HG02970 (cell line): ENCODE results near the gene PPIL6.
"Not testable (repeated sequence)": the region's sequence is repeated elsewhere in the genome, so short reads cannot be mapped to it uniquely, and the experiment has no call there.

ENCODE experiments used
- ATAC-seq: cut with Tn5 transposase; IDR thresholded peaks from one replicate; pipeline ENCODE4 v1.9.1; 2021; ENCODE audit warnings: mild to moderate bottlenecking, moderate library complexity, moderate number of reproducible peaks; ENCODE audit not compliant: unreplicated experiment, low FRiP score

The PPIL6 gene

DNA sequence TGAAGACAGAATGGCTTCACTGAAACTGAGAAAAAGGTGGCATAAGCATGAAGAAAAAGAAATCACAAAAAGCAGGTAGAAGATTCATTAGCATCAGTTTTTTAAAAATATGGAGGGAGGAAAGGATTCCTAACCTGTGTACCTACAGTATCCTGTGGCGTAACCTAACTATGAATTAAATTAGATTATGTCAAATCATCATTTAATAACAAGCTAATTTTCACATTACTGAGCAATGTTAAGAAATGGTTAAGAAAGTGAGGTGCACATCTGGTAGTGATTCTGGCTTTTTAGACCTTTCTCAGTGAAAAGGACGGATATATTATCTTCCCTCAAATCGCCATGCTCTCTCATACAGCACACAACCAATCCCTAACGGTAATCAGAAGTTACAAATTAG lies 70.7 kb downstream of the PPIL6 start:
- ATAC-seq: no peak

DNA sequence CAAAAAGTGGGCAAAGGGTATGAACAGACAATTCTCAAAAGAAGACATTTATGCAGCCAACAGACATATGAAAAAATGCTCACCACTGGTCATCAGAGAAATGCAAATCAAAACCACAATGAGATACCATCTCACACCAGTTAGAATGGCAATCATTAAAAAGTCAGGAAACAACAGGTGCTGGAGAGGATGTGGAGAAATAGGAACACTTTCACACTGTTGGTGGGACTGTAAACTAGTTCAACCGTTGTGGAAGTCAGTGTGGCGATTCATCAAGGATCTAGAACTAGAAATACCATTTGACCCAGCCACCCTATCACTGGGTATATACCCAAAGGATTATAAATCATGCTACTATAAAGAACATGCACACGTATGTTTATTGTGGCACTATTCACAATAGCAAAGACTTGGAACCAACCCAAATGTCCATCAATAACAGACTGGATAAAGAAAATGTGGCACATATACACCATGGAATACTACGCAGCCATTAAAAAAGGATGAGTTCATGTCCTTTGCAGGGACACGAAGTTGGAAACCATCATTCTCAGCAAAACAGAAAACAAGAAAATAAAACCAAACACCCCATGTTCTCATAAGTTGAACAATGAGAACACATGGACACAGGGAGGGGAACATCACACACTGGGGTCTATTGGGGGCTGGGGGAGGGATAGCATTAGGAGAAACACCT lies 75.9 kb downstream of the PPIL6 start:
- not testable (repeated sequence) for ATAC-seq

DNA sequence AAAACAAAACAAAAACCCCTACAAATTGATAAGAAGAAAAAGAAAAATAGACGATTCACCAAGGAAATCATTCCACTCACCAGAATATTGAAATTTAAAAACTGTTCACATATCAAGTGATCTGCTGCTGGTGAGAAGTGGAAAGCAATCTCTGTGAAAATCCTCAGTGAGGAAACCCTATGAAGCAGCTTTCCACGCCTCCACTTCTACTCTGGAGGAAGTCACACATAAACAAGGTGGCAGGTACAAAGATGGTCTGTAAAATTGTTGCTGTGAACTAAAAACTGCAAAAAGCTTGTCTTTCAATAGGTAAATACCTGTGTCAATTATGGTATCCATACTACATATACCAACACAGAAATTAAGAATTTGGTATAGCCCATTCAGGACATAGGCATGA lies 76.7 kb downstream of the PPIL6 start:
- ATAC-seq: no peak

DNA sequence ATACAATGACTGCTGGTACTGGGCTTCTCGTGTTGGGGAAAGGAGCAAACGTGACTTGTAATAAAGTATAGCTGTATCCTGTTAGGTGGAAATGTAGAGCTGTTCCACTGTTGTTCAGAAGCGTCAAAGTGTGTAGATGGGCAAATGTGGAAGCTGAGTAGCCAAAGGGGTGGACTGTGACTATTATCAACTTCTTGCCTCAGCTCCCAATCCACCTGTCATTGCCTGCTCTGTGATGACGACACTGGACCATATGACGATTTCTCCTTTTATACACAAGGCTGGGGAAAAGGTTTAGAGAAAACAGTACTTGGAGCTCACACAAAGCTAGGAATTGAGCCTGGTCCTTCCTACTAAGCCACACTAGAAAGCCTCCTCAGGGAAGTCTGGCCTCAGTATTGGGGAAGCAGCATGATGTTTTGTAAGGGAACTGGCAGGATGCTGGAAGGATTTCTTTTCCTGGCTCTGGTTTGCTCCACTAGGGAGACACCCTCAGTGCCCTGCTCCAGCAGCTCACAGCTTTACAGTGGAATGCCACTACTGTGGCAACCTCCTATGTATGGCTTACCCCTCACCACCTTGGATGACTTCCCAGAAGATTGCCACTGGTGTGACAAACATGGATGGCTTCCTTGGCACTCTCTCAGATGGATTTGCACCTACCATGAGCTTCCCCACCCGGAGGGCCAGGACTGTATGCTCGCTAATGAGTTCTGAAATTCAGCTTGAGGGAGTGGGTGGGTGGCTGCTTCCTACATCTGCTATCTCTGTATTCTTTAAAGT lies 78.1 kb downstream of the PPIL6 start:
- ATAC-seq: no peak

DNA sequence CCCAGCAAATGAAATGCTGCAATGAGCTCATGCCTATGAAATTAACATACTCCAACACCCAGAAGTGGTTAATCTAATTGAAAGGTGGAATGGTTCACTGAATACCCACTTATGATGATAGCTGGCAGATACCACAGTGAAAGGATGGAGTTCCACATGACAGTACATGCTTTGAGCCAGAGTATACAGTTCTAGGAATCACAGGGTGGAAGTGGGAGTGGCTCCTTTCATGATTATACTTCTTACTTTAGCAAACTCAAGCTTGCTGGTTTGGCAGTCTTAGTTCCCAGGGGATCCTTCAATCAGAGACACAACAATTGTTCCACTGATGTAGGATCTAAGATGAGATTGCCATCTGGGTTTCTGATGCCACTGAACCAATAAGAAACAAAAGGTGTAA lies 79.6 kb downstream of the PPIL6 start:
- ATAC-seq: no peak

DNA sequence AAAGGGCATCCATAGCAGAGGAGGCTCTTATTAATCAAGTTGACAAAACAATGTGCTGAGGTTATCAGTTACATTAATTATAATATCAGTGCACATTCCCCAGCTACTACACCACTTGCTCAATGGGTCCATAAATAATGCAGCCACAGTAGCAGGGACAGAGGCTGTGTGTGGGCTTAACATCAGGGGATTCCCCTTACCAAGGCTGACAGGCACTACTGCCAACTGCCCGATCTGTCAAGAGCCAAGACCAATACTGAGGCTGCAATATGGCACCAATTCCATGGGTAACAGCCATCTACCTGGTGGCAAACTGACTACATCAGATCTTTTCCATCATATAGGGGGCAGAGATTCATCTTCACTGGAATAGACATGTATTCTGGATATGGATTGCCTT lies 80.1 kb downstream of the PPIL6 start:
- ATAC-seq: no peak

DNA sequence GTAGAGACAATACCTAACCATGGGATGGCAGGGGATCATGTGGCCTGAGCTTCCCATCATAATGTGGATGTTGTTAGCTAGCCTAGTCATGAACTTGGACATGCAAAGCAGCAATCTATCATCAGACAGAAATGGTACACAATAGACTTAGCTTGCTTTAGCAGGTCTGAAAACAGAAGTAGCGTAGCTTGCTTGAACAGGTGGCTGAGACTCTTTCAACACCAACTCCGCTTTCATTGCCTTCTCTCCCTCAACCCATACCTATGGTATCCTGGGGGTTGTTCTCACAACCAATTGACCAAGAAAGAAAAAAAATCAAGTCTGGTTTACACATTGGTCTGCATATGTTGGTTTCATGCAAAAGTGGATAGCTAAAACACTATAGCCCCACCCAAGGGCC lies 81.2 kb downstream of the PPIL6 start:
- no peak for ATAC-seq

DNA sequence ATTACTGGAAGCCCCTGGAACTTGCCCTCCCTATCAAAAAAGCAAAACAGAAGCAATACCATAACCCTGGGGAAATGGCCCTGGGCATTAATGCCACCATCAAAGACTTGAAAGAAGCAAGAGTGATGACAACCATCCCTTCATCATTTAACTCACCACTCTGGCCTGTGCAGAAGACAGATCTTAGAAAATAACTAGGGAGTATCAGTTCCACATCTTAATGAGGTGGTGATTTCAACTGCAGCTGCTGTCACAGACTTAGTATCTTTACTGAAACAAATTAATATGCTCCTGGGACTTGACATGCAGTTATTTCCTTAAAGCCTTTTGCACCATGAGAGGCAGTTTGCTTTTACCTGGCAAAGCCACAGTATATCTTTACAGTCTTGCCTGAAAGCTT lies 82.2 kb downstream of the PPIL6 start:
- no peak for ATAC-seq

DNA sequence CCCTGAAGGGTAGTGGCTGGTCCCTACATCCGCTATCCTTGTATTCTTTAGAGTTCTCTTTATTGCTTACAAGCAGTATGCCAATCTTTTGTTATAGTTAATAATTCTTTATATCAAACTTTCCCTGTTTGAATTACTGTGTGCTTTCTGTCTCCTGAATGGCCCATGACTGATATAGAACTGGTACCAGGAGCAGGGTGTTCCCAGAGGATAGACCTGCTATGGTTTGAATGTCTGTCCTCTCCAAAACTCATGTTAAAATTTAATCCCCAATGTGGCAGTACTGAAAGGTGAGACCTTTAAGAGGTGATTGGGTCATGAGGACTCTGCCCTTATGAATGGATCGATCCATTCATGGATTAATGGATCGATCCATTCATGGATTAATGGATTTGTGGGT lies 84.2 kb downstream of the PPIL6 start:
- ATAC-seq: no peak

DNA sequence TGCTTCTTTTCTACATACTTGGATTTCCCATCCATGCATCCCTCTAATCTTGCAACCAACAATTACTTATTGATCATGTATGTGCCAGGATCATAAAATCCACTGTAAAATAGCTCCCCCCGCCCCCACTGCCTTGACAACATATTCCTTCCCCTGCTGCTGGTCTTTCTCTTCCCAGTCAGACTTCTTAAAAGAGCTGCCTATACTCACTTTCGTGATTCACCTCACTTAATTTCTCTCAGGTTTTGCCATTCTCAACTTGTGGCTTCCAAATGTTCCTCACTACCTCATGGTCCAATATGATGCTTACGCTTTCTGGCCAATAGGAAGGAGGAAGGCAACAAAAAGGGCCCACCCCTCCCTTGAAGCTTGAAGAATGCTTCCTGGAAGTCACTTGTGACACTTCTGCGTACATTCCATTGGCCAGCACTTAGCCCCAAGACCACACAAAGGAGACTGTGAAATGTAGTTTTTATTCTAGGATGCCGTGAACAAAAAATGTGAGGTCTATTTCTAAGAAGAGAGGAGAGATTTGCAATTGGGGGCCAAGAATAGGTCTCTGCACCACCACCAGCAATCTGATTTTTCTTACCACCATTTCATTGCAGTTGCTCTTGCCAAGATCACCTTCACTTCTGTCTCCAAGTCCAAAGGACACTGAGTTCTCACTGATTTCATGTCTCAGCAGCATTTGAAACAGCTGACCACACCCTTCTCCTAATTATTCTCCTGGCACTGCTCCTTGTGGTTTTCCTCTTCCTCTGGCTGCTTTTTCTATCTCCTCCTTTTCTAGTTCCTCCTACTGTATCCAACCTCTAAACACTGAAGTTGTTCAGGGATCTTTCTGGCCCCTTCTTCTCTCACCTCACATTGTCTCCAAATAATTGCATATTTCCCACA lies 88.9 kb downstream of the PPIL6 start:
- ATAC-seq: no peak

DNA sequence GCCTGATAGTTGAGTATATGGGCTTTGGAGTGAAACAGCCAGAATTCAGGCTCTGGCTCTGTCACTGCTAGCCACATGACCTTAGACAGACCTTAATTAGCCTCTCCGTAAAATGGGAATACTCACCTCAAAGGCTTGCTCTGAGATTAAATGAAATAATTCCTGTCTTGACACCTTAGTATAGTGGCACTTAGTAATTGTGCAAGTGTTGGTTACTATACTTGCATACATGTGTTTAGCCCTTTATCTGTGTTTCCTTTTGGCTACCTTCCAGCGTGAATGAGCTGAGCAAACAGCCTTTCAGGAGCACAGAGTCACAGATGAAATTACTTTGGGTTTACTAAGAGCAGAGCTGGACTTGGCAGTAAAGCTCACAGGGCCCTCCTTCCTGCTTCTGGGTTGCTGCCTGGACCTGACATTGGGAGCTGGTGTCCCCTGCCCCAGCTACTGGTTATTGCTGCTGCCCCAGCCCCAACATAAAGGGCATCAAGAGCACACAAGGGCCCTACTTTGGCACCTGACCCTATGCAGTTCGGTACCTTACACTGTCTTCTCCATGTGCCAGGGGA lies 90.9 kb downstream of the PPIL6 start:
- ATAC-seq: no peak

DNA sequence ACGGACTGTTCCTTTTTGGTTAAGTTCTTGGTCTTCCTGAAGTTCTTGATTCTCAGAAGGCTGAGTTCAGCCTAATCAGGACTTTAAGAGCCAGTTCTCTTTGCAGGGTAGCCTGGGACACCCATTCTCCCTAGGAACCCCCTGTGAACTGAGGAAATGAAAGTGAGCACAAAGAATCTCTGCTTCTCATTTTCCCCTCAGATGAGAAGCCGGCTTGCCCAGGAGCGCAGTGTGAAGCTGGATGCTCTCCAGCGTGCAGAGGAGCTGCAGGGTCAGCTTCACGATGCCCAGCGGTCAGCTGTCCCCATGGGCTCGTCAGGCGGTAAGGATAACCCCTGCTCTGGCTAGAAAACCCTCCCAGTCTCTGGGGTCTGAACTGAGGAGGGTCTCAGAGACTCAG lies 92.2 kb downstream of the PPIL6 start:
- ATAC-seq: no peak

DNA sequence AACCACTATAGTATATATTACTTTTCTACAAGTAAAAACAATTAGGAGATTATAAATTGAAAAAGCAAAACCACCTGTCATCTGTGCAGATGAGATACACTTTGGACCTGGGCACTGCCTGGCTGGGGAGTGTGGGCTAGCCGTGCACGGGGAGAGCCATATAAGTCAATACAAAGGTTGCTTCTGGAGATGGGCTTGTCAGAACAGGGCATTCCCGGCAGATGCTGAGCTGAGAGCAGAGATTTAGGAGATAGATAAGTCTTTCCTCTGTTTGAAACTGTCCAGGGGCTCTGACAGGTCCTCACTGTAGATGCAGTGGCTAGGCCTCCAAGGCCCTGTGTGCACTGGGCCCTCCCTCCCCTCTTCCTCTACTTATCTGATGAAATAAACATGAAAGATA lies 92.6 kb downstream of the PPIL6 start:
- ATAC-seq: no peak

DNA sequence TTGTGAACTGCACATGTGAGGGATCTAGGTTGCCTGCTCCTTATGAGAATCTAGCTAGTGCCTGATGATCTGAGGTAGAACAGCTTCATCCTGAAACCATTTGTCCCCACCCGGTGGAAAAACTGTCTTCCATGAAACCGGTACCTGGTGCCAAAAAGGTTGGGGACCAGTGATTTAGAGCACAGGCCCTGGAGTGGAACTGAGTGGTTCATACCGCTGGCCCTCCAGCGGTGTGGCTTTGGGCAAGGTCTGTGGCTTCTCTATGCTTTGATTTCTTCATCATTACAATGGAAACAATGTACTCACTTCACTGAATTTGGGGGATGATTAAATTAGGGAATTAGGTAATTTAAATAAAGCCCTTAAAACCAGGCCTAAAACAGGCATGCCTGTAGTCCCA lies 94.4 kb downstream of the PPIL6 start:
- ATAC-seq: no peak

DNA sequence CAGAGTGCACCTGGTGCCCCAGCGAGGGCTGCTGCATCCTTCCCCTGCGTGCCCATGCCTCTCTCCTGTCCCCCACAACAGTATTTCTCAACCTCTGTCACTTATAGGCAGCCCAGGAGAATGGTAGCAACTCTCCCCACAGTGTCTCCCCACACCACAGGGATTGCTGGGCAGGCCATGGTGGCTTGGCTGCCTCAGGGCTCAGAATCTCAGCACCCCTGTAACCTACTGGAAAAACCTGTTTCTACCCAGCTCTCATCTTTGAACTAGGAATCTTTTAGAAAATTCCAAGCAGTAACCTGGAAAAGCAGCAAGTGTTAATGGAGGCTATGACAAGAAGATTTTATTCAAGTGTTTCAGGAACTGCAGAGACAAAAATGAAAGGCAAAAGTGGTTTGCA lies 96.2 kb downstream of the PPIL6 start:
- no peak for ATAC-seq

DNA sequence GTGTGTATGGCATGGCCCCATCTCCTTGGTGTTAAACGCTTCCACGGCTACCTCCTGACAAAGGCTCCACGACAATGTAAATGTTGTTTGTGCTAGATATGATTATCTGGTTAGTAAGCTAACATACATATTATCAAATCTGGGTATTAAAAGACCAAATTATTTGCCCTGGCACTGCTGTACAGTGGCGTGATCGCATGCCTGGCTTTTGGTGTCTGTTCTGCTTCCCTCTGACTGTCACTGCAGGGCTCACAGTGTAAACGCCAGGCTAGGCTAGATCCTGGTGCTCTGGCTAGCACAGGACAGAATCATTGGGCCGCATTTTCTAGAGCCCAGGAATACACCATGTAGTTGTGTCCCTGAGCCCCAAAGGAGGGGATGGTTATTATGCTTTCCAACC lies 96.9 kb downstream of the PPIL6 start:
- ATAC-seq: no peak

DNA sequence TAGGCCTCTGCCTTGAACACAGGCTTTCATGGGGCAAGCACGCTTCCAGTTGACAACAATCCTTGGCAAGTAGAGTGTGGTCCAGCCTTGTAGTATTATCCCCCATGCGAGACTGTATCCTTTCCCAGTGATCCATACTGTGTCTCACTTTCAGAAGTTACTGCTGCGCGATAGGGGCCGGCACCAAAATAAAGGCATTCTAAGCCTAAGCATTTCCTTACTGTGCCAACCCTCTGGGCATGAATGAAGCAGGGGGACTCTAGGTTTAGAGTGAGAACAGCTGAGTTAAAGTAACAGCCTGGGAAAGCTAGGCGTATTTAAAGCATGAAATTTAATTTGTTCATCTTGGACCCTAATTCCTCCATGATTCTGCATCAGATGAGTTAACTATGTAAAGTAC lies 97.5 kb downstream of the PPIL6 start:
- no peak for ATAC-seq

DNA sequence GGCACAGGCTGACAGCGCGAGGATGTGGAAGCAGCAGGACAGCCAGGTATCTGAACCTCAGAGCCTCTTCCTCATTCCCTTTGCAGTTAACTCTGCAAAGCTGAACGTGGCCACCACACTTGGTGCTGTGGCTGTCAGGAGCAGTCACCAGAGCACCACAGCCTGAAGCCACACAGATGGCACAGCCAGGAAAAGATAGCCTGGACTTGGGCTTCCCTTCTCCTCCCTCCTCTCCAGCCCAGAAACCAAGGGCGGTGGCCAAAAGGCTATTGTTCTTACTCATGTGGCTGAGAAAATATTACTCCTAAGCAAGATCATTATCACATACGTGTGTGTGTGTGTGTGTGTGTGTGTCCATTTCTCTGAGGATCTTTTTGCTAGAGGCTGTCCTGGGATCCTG lies 97.9 kb downstream of the PPIL6 start:
- ATAC-seq: no peak

DNA sequence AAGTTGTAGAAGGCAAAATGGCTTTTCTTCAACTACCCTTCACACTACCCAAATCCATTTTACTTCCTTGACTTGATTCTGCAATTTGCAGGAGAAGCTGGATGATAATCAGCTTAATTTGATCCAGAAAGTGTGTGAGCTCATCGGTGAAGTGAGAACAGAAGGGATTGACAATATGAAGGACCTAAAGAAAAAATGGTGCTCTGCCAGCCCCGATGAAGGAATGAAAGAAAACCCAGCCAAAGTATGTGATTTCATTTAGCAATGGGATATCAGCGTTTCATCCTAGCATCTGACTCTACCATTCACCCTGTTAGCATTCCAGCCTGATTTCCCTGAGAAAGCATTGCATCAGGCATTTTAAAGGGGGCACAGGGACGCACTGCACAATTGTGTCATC lies 99.6 kb downstream of the PPIL6 start:
- ATAC-seq: no peak
